ENCODE data around the gene TXNRD2. TPM values are rescaled to one million over a fixed set of nuclear protein-coding genes. Genes with fewer than 3 reads are reported as not detected.

The TXNRD2 gene
- total RNA-seq, 1 donor from 2014 or later = 25.7 TPM

- no peaks in the 10 kb centered on the region for H3K27me3 ChIP-seq (ENCODE audit: insufficient read depth, low read length)
- H3K36me3 Mint-ChIP-seq (ENCODE audit: low read depth, unreplicated experiment) = no peaks in the 10 kb centered on the region
- no peak for FAIRE-seq
- peak overlapping the region; percentile 53 for H3K4me2 ChIP-seq (ENCODE audit: low read length)
- no peaks in the 10 kb centered on the region for H3K36me3 ChIP-seq (ENCODE audit: insufficient read depth, low read length)
- no peaks in the 10 kb centered on the region for H3K9me3 ChIP-seq (ENCODE audit: insufficient read depth, low read depth, low read length)
- no peak overlapping the region for H3K9ac ChIP-seq (ENCODE audit: low read length)
- TF ChIP-seq CTCF (IDR thresholded peaks at IDR 0.05; ENCODE audit: insufficient read depth, low read depth, low read length) (no peak), EZH2 (IDR thresholded peaks at IDR 0.05; ENCODE audit: insufficient read depth, low read length) (no peak)
- peaks cover 75% of the 10 kb centered on the region for H4K20me1 ChIP-seq (ENCODE audit: insufficient read depth, low read length)
- peaks cover 13% of the 10 kb centered on the region for H3K4me1 ChIP-seq (ENCODE audit: insufficient read depth, low read length)
- H3K27ac ChIP-seq (ENCODE audit: low read depth, low read length) = no peak overlapping the region
- peak overlapping the region; percentile 62 for H3K27ac Mint-ChIP-seq (ENCODE audit: unreplicated experiment)
- no peak overlapping the region for H3K4me3 ChIP-seq (ENCODE audit: insufficient read depth, low read depth, low read length)
- no peaks in the 10 kb centered on the region for H3K9me3 Mint-ChIP-seq (ENCODE audit: unreplicated experiment)
- H3K79me2 ChIP-seq (ENCODE audit: insufficient read depth, low read length) = peaks cover 6% of the 10 kb centered on the region
- peaks cover 12% of the 10 kb centered on the region for H3K4me1 Mint-ChIP-seq (ENCODE audit: low read depth, unreplicated experiment)
- no peak overlapping the region for H2AFZ ChIP-seq (ENCODE audit: low read depth, low read length)
- peak; percentile 31 for DNase-seq (ENCODE audit: low read depth)
- no peaks in the 10 kb centered on the region for H3K27me3 Mint-ChIP-seq (ENCODE audit: low read depth, unreplicated experiment)
- no peak overlapping the region for H3K4me3 Mint-ChIP-seq (ENCODE audit: unreplicated experiment)
These were observed 97.1 kb downstream of the TXNRD2 start for GRCh38 chr22:19844377-19845053.

GRCh38 chr22:19843857-19844376 is 97.7 kb downstream of the TXNRD2 start:
- Mint-ChIP-seq H3K9me3 (ENCODE audit: unreplicated experiment) (no peaks in the 10 kb centered on the region), H3K4me1 (ENCODE audit: low read depth, unreplicated experiment) (peaks cover 10% of the 10 kb centered on the region)
- no peak for TF ChIP-seq CTCF (IDR thresholded peaks at IDR 0.05; ENCODE audit: insufficient read depth, low read depth, low read length)
- TF ChIP-seq EZH2 (IDR thresholded peaks at IDR 0.05; ENCODE audit: insufficient read depth, low read length) = no peak

More at GRCh38 chr22:19843857-19844376, 97.7 kb downstream of the TXNRD2 start:
- no peaks in the 10 kb centered on the region for H3K9me3 ChIP-seq (ENCODE audit: insufficient read depth, low read depth, low read length)
- FAIRE-seq = no peak
- DNase-seq (ENCODE audit: low read depth) = no peak
- Mint-ChIP-seq H3K4me3 (ENCODE audit: unreplicated experiment) (no peak overlapping the region), H3K36me3 (ENCODE audit: low read depth, unreplicated experiment) (no peaks in the 10 kb centered on the region), H3K27ac (ENCODE audit: unreplicated experiment) (peak overlapping the region; percentile 62), H3K27me3 (ENCODE audit: low read depth, unreplicated experiment) (no peaks in the 10 kb centered on the region)
- H3K4me2 ChIP-seq (ENCODE audit: low read length) = peak overlapping the region; percentile 53
- H3K27me3 ChIP-seq (ENCODE audit: insufficient read depth, low read length) = no peaks in the 10 kb centered on the region
- no peak overlapping the region for H3K27ac ChIP-seq (ENCODE audit: low read depth, low read length)
- H2AFZ ChIP-seq (ENCODE audit: low read depth, low read length) = no peak overlapping the region
- peaks cover 13% of the 10 kb centered on the region for H3K4me1 ChIP-seq (ENCODE audit: insufficient read depth, low read length)
- no peak overlapping the region for H3K9ac ChIP-seq (ENCODE audit: low read length)
- peaks cover 70% of the 10 kb centered on the region for H4K20me1 ChIP-seq (ENCODE audit: insufficient read depth, low read length)
- no peak overlapping the region for H3K4me3 ChIP-seq (ENCODE audit: insufficient read depth, low read depth, low read length)
- no peaks in the 10 kb centered on the region for H3K36me3 ChIP-seq (ENCODE audit: insufficient read depth, low read length)
- peaks cover 5% of the 10 kb centered on the region for H3K79me2 ChIP-seq (ENCODE audit: insufficient read depth, low read length)
